ENCODE measurements around the gene STRN3. TPM values are rescaled to one million over a fixed set of nuclear protein-coding genes. Genes with fewer than 3 reads are reported as not detected.

STRN3 gene
- total and polyA plus RNA-seq, 2 of the 8 experiments (the other 6 are each of a cell fraction or from before 2014, with no cell fraction given), result 8.7 to 38.1 TPM

GRCh38 chr14:31045501-31046080 is 19.4 kb upstream of the STRN3 start:
- Histone ChIP-seq H2BK120ac (replicated peaks; ENCODE audit: low read depth, low read length) (no peak overlapping the region), H2BK15ac (ENCODE audit: low read length) (no peak overlapping the region), H3K36me3 (ENCODE audit: control insufficient read depth in 2 of 4, insufficient read depth in 4 of 4, low read length in 3 of 4) (no peaks in the 10 kb centered on the region), H4K5ac (ENCODE audit: insufficient read length, low read depth, low read length) (no peak overlapping the region), H3K23ac (ENCODE audit: insufficient read length) (no peak overlapping the region), H3K27me3 (replicated peaks in 1 of 4; ENCODE audit: control insufficient read depth in 3 of 4, extremely low read depth in 1 of 4, insufficient read depth in 3 of 4, low read length in 3 of 4) (no peaks in the 10 kb centered on the region), H2BK12ac (ENCODE audit: low read depth, low read length) (no peak overlapping the region), H3K9me3 (ENCODE audit: insufficient read depth in 2 of 2, low read depth in 1 of 2, low read length in 1 of 2) (no peaks in the 10 kb centered on the region), H4K91ac (replicated peaks; ENCODE audit: insufficient read length, low read length) (no peak overlapping the region), H3K9ac (replicated peaks in 1 of 4; ENCODE audit: extremely low read depth in 1 of 4, low read depth in 3 of 4, low read length in 3 of 4) (no peak overlapping the region), H3K79me2 (ENCODE audit: control insufficient read depth in 1 of 2, insufficient read depth in 2 of 2, low read length in 2 of 2) (no peaks in the 10 kb centered on the region), H3K4ac (replicated peaks; ENCODE audit: insufficient read length, low read depth, low read length) (no peak overlapping the region), H3K56ac (replicated peaks; ENCODE audit: insufficient read length, low read depth, low read length) (no peak overlapping the region), H3K18ac (ENCODE audit: extremely low read depth, low read length) (no peak overlapping the region), H2AFZ (ENCODE audit: low read length) (no peak overlapping the region), H3K4me3 (ENCODE audit: extremely low read depth in 1 of 4, insufficient read depth in 2 of 4, low read depth in 3 of 4, low read length in 4 of 4) (no peak overlapping the region), H3K14ac (ENCODE audit: insufficient read length) (no peak overlapping the region), H3K79me1 (ENCODE audit: low read depth, low read length) (no peaks in the 10 kb centered on the region), H3K4me1 (replicated peaks in 1 of 4; ENCODE audit: control insufficient read depth in 3 of 4, insufficient read depth in 4 of 4, low read length in 3 of 4) (no peaks in the 10 kb centered on the region; a peak in 1 of 7 replicates), H4K8ac (ENCODE audit: extremely low read depth, insufficient read depth, low read length) (no peak overlapping the region), H2BK20ac (ENCODE audit: low read length) (no peak overlapping the region), H2BK5ac (ENCODE audit: low read depth, low read length) (no peak overlapping the region), H2AK5ac (ENCODE audit: low read depth, low read length) (no peak overlapping the region), H3K4me2 (ENCODE audit: insufficient read depth in 1 of 2, low read depth in 2 of 2, low read length in 2 of 2) (no peak overlapping the region), H4K20me1 (replicated peaks in 1 of 2; ENCODE audit: control insufficient read depth in 1 of 2, insufficient read depth in 2 of 2, low read length in 2 of 2) (no peaks in the 10 kb centered on the region), H3K23me2 (ENCODE audit: low read depth, low read length) (no peaks in the 10 kb centered on the region), H3K27ac (ENCODE audit: low read depth, low read length) (no peak overlapping the region)
- TF ChIP-seq SIRT6 (IDR thresholded peaks at IDR 0.05; ENCODE audit: low read length), result no peak
- TF ChIP-seq EZH2 (IDR thresholded peaks at IDR 0.05; ENCODE audit: low read depth, low read length, severe bottlenecking), result no peak
- no peak for TF ChIP-seq SIN3A (conservative IDR thresholded peaks at IDR 0.05 in 1 of 2, IDR thresholded peaks at IDR 0.05 in 1 of 2; ENCODE audit: low read depth in 1 of 2, low read length in 2 of 2)
- TF ChIP-seq POU5F1 (IDR thresholded peaks at IDR 0.05; ENCODE audit: low read depth, low read length), result no peak
- no peak for TF ChIP-seq FOSL1 (IDR thresholded peaks at IDR 0.05; ENCODE audit: insufficient read depth, low read depth, low read length)
- TF ChIP-seq SRF (IDR thresholded peaks at IDR 0.05; ENCODE audit: low read depth, low read length), result no peak
- FAIRE-seq (no peak), DNase-seq (ENCODE audit: low read depth in 1 of 2, low spot score in 2 of 2) (no peak)
- ChIA-PET CTCF (ENCODE audit: partially characterized antibody) (no interaction called here), POLR2A (ENCODE audit: partially characterized antibody) (interaction anchor here (1.1 kb wide), 1 partner anchor 16 kb away, joined by 5 read pairs; no protein-coding TSS in a partner anchor)
- WGBS, 2 experiments (ENCODE audit: extremely low coverage in 1 of 2, insufficient coverage in 1 of 2, insufficient read length in 1 of 2, insufficient replicate concordance in 2 of 2, low coverage in 1 of 2, low lambda C conversion rate in 2 of 2, missing lambda C conversion rate in 1 of 2), result 92% methylated on average over 5 of the region's 8 CpGs; no CpG with 5 or more reads in 1 of the 2 experiments

Measured in H1 (cell line).